ENCODE measurements around the gene SCAMP2. TPM values are rescaled to one million over a fixed set of nuclear protein-coding genes. Genes with fewer than 3 reads are reported as not detected.

SCAMP2 gene
- total and polyA plus RNA-seq, 2 donors (not counting 1 experiment from before 2014, with no cell fraction given): 85.1 to 105 TPM

DNA sequence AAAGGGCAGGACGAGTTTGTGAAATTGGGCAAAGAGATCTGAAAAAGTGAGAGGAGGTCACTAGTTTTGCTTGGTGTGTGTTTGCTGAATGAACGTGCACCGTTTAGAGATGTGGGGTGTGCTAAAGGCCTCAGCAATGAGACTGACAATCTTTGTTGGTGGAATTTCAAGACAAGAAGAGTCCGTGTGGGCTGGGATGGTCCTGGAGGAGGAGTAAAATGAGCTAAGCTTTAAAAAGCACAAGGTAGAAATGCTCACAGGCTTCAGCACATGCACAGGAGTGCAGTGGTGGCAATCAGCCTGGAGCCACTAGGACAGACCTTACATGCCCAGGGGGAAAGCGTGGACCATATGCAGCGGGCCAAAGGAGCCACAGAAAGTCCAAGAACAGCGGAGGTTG is 48.2 kb downstream of the SCAMP2 start:
- Histone ChIP-seq H3K79me2 (ENCODE audit: control insufficient read depth, insufficient read depth, low read length) (peaks cover 16% of the 10 kb centered on the region), H3K9ac (ENCODE audit: low read length) (no peak overlapping the region), H3K27ac (ENCODE audit: low read length in 2 of 2) (no peak overlapping the region), H2AFZ (ENCODE audit: insufficient read depth, low read depth, low read length, poor library complexity, severe bottlenecking) (no peak overlapping the region), H3K4me1 (ENCODE audit: control insufficient read depth in 2 of 2, insufficient read depth in 2 of 2, low read length in 2 of 2) (peaks cover 26 to 27% of the 10 kb centered on the region in 2 donors), H3K9me3 (ENCODE audit: control extremely low read depth in 1 of 3, control insufficient read depth in 2 of 3, insufficient read depth in 1 of 3, low read length in 2 of 3) (peaks cover 0 to 22% (median 0%) of the 10 kb centered on the region in 3 donors), H3K4me3 (ENCODE audit: control extremely low read depth in 1 of 5, extremely low read depth in 1 of 5, insufficient read depth in 1 of 5, low read depth in 2 of 5, low read length in 4 of 5) (no peak overlapping the region), H3K36me3 (replicated peaks in 1 of 2; ENCODE audit: control extremely low read depth in 1 of 2, control insufficient read depth in 1 of 2, extremely low read depth in 1 of 2, insufficient read depth in 2 of 2, low read length in 1 of 2) (no peaks in the 10 kb centered on the region), H3K4me2 (replicated peaks; ENCODE audit: low read depth, low read length, poor library complexity, severe bottlenecking) (no peak overlapping the region), H4K20me1 (ENCODE audit: control insufficient read depth, insufficient read depth, low read length, poor library complexity, severe bottlenecking) (peaks cover 4% of the 10 kb centered on the region), H3K27me3 (replicated peaks in 1 of 4; ENCODE audit: control extremely low read depth in 1 of 4, control insufficient read depth in 3 of 4, insufficient read depth in 4 of 4, low read length in 3 of 4) (peaks cover 0 to 41% (median 17%) of the 10 kb centered on the region in 4 experiments)
- H3K9me3 Mint-ChIP-seq (ENCODE audit: insufficient read depth): no peaks in the 10 kb centered on the region
- no peak for DNase-seq
- ChIA-PET CTCF (interaction anchor here (1.3 to 2.5 kb wide), 2 partner anchors 11 to 54 kb away, joined by 4 to 9 read pairs; no protein-coding TSS in a partner anchor), POLR2A (no interaction called here)
- no peak for TF ChIP-seq EZH2 (IDR thresholded peaks at IDR 0.05; ENCODE audit: borderline replicate concordance, insufficient read depth, low read depth, low read length, poor library complexity, severe bottlenecking)
- TF ChIP-seq, protein P1, sequence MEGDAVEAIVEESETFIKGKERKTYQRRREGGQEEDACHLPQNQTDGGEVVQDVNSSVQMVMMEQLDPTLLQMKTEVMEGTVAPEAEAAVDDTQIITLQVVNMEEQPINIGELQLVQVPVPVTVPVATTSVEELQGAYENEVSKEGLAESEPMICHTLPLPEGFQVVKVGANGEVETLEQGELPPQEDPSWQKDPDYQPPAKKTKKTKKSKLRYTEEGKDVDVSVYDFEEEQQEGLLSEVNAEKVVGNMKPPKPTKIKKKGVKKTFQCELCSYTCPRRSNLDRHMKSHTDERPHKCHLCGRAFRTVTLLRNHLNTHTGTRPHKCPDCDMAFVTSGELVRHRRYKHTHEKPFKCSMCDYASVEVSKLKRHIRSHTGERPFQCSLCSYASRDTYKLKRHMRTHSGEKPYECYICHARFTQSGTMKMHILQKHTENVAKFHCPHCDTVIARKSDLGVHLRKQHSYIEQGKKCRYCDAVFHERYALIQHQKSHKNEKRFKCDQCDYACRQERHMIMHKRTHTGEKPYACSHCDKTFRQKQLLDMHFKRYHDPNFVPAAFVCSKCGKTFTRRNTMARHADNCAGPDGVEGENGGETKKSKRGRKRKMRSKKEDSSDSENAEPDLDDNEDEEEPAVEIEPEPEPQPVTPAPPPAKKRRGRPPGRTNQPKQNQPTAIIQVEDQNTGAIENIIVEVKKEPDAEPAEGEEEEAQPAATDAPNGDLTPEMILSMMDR (IDR thresholded peaks at IDR 0.05): no peak
- peaks cover 31% of the 10 kb centered on the region for H3K27me3 Mint-ChIP-seq
- H3K4me1 Mint-ChIP-seq: peaks cover 26% of the 10 kb centered on the region
- no peak for ATAC-seq (ENCODE audit: low read depth)
- intact Hi-C loops (cut with micrococcal nuclease): no loop called here
- H3K27ac Mint-ChIP-seq: no peak overlapping the region
- WGBS (ENCODE audit: insufficient coverage): 90% methylated on average over 7 of the region's 7 CpGs
- H3K4me3 Mint-ChIP-seq: no peak overlapping the region

DNA sequence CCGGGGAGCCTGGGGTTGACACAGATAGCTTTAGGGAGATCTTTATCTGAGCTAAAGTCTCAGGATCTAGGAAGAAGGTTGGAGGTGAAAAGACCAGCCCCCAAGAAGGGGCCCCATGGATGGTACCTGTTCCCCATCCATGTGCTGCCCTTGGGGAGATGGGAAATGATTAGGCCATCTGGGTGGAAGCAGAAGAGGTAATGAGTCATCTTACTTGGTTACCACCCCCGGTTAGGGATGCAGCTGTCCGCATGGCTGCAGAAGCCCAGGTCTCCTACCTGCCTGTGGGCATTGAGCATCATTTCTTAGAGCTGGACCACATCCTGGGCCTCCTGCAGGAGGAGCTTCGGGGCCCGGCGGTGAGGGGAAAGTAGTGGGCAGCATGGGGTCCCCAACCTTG is 49.8 kb downstream of the SCAMP2 start:
- H3K4me3 ChIP-seq (ENCODE audit: control extremely low read depth in 1 of 5, extremely low read depth in 1 of 5, insufficient read depth in 1 of 5, low read depth in 2 of 5, low read length in 4 of 5): no peak overlapping the region
- peaks cover 23% of the 10 kb centered on the region for H3K79me2 ChIP-seq (ENCODE audit: control insufficient read depth, insufficient read depth, low read length)
- TF ChIP-seq, protein P1 (IDR thresholded peaks at IDR 0.05): no peak
- no peak overlapping the region for H3K4me3 Mint-ChIP-seq
- H3K4me1 ChIP-seq (ENCODE audit: control insufficient read depth in 2 of 2, insufficient read depth in 2 of 2, low read length in 2 of 2): peaks cover 39 to 42% of the 10 kb centered on the region in 2 donors
- no peak overlapping the region for H3K9ac ChIP-seq (ENCODE audit: low read length)
- no peaks in the 10 kb centered on the region for H3K36me3 ChIP-seq (replicated peaks in 1 of 2; ENCODE audit: control extremely low read depth in 1 of 2, control insufficient read depth in 1 of 2, extremely low read depth in 1 of 2, insufficient read depth in 2 of 2, low read length in 1 of 2)
- H3K4me1 Mint-ChIP-seq: peaks cover 39% of the 10 kb centered on the region
- ATAC-seq (ENCODE audit: low read depth): no peak
- no peak for DNase-seq
- peaks cover 0 to 42% (median 18%) of the 10 kb centered on the region in 4 experiments for H3K27me3 ChIP-seq (replicated peaks in 1 of 4; ENCODE audit: control extremely low read depth in 1 of 4, control insufficient read depth in 3 of 4, insufficient read depth in 4 of 4, low read length in 3 of 4)
- H2AFZ ChIP-seq (ENCODE audit: insufficient read depth, low read depth, low read length, poor library complexity, severe bottlenecking): no peak overlapping the region
- no peak overlapping the region for H3K27ac Mint-ChIP-seq
- intact Hi-C loops (cut with micrococcal nuclease): no loop called here
- CTCF ChIA-PET: interaction anchor here (1.1 to 2.0 kb wide), 3 partner anchors 30 to 192 kb away, joined by 3 to 7 read pairs (median 4); no protein-coding TSS in a partner anchor
- H3K9me3 ChIP-seq (ENCODE audit: control extremely low read depth in 1 of 3, control insufficient read depth in 2 of 3, insufficient read depth in 1 of 3, low read length in 2 of 3): peaks cover 0 to 17% (median 0%) of the 10 kb centered on the region in 3 donors
- H3K4me2 ChIP-seq (replicated peaks; ENCODE audit: low read depth, low read length, poor library complexity, severe bottlenecking): no peak overlapping the region
- peaks cover 4% of the 10 kb centered on the region for H4K20me1 ChIP-seq (ENCODE audit: control insufficient read depth, insufficient read depth, low read length, poor library complexity, severe bottlenecking)
- H3K27me3 Mint-ChIP-seq: peaks cover 20% of the 10 kb centered on the region
- H3K27ac ChIP-seq (ENCODE audit: low read length in 2 of 2): no peak overlapping the region
- POLR2A ChIA-PET: no interaction called here
- no peaks in the 10 kb centered on the region for H3K9me3 Mint-ChIP-seq (ENCODE audit: insufficient read depth)
- WGBS (ENCODE audit: insufficient coverage): 81% methylated on average over 6 of the region's 6 CpGs

All from B cell (primary cell).